ENCODE data around the gene IGLL1.
"Not testable (repeated sequence)": the region's sequence is repeated elsewhere in the genome, so short reads cannot be mapped to it uniquely, and the experiment has no call there.

- TF ChIP-seq CTCF (IDR thresholded peaks at IDR 0.05; ENCODE audit: insufficient read depth, low read length); REST (IDR thresholded peaks at IDR 0.05; ENCODE audit: insufficient replicate concordance, low read depth): not testable (repeated sequence)
- peak; percentile 26; the same call in 1 of the 2 replicates for TF ChIP-seq SPI1 (IDR thresholded peaks at IDR 0.05; ENCODE audit: borderline replicate concordance, low read depth)
Measured at GRCh38 chr22:23535790-23536661, 44.1 kb downstream of the IGLL1 start.
